MV-4-11 (cell line): Measurements from ENCODE around the gene MAN1C1.

Source experiments
- DNase-seq: peaks from one replicate; lab custom pipeline; 2025; lab: John Stamatoyannopoulos, UW

The MAN1C1 gene

GRCh38 chr1:25740071-25740470, 123.5 kb downstream of the MAN1C1 start:
- no peak for DNase-seq

GRCh38 chr1:25742316-25742715, 125.7 kb downstream of the MAN1C1 start:
- DNase-seq, result no peak

GRCh38 chr1:25743164-25744139, 126.9 kb downstream of the MAN1C1 start:
- no peak for DNase-seq

- no peak for DNase-seq
Observed at GRCh38 chr1:25744140-25744581, 127.6 kb downstream of the MAN1C1 start.

GRCh38 chr1:25744636-25745425, 128.2 kb downstream of the MAN1C1 start:
- no peak for DNase-seq

GRCh38 chr1:25746299-25747045, 129.9 kb downstream of the MAN1C1 start:
- no peak for DNase-seq

GRCh38 chr1:25747046-25747719, 130.6 kb downstream of the MAN1C1 start:
- no peak for DNase-seq

- DNase-seq, result no peak
Observed at GRCh38 chr1:25748531-25749205, 132.1 kb downstream of the MAN1C1 start.

- DNase-seq, result no peak
Observed at GRCh38 chr1:25750923-25751605, 134.5 kb downstream of the MAN1C1 start.

- no peak for DNase-seq
Observed at GRCh38 chr1:25754470-25755181, 138.0 kb downstream of the MAN1C1 start.

- DNase-seq, result no peak
Observed at GRCh38 chr1:25755475-25756125, 139.0 kb downstream of the MAN1C1 start.

GRCh38 chr1:25756215-25756614, 139.6 kb downstream of the MAN1C1 start:
- no peak for DNase-seq

- DNase-seq, result no peak
Observed at GRCh38 chr1:25757151-25757845, 140.7 kb downstream of the MAN1C1 start.

- DNase-seq, result no peak
Observed at GRCh38 chr1:25757846-25758185, 141.2 kb downstream of the MAN1C1 start.

GRCh38 chr1:25758466-25759070, 142.0 kb downstream of the MAN1C1 start:
- DNase-seq, result no peak

GRCh38 chr1:25760122-25760719, 143.6 kb downstream of the MAN1C1 start:
- DNase-seq, result no peak

GRCh38 chr1:25760871-25761270, 144.3 kb downstream of the MAN1C1 start:
- no peak for DNase-seq

GRCh38 chr1:25763493-25763892, 146.9 kb downstream of the MAN1C1 start:
- DNase-seq, result no peak
